AG04449 (cell line): Measurements from ENCODE around the gene CST7.
"Not testable (repeated sequence)": the region's sequence is repeated elsewhere in the genome, so short reads cannot be mapped to it uniquely, and the experiment has no call there.

Source experiments
- CTCF ChIA-PET: fragments of 350-600 bp; formaldehyde crosslinking; extraction: SDS; loops from one replicate; lab custom pipeline; 2021; ENCODE audit warnings: antibody characterized with exemption; lab: Yijun Ruan, JAX
- POLR2A ChIA-PET: fragments of 400-600, 350-600 bp; formaldehyde crosslinking; extraction: SDS; loops from one replicate; lab custom pipeline; 2020; ENCODE audit warnings: antibody characterized with exemption, inconsistent platforms; lab: Yijun Ruan, JAX
- DNase-seq: peaks from one replicate; pipeline ENCODE4 v3.0.0-alpha.2; 2010; ENCODE audit warnings: low read depth, low spot score
- H3K4me3 ChIP-seq: 2 replicates; pipeline ENCODE4 v1.5.1; 2011; ENCODE audit warnings: low read depth, mild to moderate bottlenecking, control low read depth, low read length
- TF ChIP-seq, protein P1 (sequence below): IDR thresholded peaks from one replicate; pipeline ENCODE4 v1.5.1; 2011; ENCODE audit warnings: mild to moderate bottlenecking, moderate library complexity, low read length, control low read depth, inconsistent platforms; ENCODE audit not compliant: insufficient read depth; ENCODE audit errors: missing control alignments

The CST7 gene

DNA sequence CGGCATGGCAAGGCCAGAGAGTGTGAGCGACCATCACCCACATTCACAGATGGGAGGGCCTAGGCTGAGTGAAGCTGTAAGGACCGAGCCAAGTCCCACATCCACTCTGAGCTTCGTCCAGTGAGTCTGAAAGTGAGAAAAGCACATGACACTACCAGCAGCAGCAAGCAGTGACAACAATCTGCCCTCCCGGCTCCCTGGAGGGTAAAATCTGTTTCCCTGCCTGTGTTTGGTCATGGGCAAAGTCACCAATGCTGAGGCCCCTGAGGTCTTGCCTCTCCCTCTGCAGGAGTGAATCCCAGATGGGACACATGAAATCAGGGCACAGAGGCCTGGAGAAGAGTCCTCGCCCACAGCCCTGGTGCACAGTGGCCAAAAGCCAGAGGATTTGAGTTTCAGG is 6.4 kb upstream of the CST7 start:
- H3K4me3 ChIP-seq = no peak overlapping the region

DNA sequence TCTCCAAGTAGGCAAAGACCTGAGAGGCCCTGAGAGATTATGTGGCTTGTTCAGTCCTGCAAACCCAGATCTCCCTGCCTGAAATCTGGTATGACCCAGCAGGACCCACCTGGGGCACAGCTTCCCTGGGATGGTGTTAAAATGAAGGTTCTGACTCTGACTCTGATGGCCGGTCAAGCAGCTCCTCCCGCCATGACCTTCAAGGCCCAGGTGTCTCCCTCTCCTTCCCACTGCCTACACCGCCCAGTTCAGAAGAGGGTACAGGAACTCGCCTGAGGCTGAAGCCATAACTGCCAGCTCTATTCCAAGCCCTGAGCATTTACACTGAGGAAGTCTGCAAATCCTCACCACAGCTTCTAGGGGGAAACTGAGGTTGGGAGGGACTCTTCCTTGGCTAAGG is 5.9 kb upstream of the CST7 start:
- POLR2A ChIA-PET = no interaction called here
- no peak for DNase-seq
- CTCF ChIA-PET = no interaction called here
- no peak overlapping the region for H3K4me3 ChIP-seq
- TF ChIP-seq, protein P1, sequence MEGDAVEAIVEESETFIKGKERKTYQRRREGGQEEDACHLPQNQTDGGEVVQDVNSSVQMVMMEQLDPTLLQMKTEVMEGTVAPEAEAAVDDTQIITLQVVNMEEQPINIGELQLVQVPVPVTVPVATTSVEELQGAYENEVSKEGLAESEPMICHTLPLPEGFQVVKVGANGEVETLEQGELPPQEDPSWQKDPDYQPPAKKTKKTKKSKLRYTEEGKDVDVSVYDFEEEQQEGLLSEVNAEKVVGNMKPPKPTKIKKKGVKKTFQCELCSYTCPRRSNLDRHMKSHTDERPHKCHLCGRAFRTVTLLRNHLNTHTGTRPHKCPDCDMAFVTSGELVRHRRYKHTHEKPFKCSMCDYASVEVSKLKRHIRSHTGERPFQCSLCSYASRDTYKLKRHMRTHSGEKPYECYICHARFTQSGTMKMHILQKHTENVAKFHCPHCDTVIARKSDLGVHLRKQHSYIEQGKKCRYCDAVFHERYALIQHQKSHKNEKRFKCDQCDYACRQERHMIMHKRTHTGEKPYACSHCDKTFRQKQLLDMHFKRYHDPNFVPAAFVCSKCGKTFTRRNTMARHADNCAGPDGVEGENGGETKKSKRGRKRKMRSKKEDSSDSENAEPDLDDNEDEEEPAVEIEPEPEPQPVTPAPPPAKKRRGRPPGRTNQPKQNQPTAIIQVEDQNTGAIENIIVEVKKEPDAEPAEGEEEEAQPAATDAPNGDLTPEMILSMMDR = no peak

More for the DNA sequence above, 6.4 kb upstream of the CST7 start:
- DNase-seq = no peak
- TF ChIP-seq, protein P1 = no peak
- ChIA-PET POLR2A (no interaction called here), CTCF (no interaction called here)

DNA sequence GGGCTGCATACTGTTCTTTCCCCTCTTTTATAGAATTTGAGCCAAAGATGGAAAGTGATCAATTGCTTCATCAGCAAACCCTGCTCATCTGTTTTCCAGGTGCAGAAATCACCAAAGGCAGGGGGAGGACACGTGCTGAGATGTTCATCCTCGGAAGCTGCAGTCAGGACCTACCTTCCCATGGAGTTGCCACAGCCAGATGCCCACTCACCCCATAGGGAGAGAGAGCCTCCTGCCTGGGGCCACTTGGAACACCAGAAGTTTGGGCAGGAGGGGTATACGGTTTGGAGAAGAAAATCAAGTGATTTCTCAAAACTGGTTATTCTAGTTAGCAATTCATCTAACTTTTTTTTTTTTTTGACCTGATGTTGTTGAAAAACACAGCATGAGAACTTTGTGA is 5.3 kb upstream of the CST7 start:
- CTCF ChIA-PET = no interaction called here
- TF ChIP-seq, protein P1 = no peak
- H3K4me3 ChIP-seq = no peak overlapping the region
- POLR2A ChIA-PET = no interaction called here
- DNase-seq = no peak

DNA sequence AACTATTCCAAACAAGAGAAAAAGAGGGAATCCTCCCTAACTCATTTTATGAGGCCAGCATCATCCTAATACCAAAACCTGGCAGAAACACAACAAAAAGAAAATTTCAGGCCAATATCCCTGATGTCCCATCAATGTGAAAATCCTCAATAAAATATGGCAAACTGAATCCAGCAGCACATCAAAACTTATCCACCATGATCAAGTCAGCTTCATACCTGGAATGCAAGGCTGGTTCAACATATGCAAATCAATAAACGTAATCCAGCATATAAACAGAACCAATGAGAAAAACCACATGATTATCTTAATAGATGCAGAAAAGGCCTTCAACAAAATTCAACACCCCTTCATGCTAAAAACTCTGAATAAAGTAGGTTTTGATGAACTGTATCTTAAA is 2.7 kb upstream of the CST7 start:
- CTCF ChIA-PET, POLR2A ChIA-PET, H3K4me3 ChIP-seq, DNase-seq: not testable (repeated sequence)

DNA sequence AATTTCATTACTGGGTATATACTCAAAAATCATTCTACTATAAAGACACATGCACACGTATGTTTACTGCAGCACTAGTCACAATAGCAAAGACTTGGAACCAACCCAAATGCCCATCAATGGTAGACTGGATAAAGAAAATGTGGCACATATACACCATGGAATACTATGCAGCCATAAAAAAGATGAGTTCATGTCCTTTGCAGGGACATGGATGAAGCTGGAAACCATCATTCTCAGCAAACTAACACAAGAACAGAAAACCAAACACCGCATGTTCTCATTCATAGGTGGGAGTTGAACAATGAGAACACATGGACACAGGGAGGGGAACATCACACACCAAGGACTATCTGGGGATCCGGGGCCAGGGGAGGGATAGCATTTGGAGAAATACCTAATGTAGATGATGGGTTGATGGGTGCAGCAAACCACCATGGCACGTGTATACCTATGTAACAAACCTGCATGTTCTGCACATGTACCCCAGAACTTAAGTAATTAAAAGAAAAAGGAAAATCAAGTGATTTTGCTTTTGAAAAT is 602 bp upstream of the CST7 start:
- CTCF ChIA-PET, POLR2A ChIA-PET, H3K4me3 ChIP-seq, DNase-seq: not testable (repeated sequence)

DNA sequence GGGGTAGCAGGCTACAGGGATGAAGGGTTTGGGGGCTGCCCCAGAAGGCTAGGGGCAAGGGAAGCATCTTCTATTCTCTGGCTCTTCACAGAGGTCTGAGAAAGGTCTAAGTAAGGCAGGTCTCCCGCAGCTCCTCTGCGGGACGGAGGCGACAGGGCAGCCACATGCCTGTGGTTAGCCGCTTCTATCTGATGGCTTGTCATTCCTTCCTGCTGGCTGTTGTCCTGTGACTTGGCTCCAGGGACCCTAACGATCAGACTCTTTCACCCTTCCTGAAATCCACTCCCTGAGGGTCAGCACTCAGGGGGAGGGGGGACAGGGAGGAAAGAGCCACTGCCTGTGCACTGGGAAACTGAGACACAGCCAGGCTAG is 673 bp downstream of the CST7 start:
- no peak overlapping the region for H3K4me3 ChIP-seq
- DNase-seq = no peak
- ChIA-PET POLR2A (interaction anchor here (0.6 kb wide), 1 partner anchor 51 kb away, joined by 3 read pairs; no protein-coding TSS in a partner anchor), CTCF (no interaction called here)
- TF ChIP-seq, protein P1 = no peak

DNA sequence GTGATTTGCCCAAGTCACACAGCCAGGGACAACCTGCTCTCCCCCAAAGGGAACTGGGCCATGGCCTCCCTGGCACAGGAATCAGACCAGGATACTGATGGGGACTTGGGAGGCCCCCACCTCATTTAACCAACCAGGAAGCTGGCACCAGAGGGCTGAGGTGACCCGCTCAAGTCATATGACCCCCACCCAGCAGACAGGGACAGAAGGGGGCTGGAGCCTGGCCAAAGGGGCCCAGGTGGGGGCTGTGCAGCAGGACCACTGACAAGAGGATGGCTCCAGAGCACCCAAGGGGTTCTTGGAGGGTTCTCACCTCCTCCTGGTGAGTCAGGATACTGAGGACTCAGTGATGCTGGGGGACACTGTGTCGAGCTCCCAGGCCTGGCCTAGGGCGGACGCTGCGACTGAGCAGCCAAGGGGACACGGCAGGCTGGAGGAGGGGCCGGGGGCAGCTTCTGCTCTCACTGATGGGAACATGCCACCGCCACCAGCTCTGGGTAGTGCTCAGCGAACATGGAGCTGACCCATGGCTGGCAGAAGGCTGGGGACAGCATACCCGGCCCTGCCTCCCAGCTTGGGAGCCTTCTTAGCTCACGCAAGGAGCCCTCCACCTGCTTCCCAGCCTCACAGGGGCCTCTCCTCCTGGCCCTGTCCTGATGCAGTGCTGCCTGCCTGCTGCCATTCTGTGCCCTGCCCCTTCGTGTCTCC is 1.2 kb downstream of the CST7 start:
- TF ChIP-seq, protein P1 = no peak
- CTCF ChIA-PET = no interaction called here
- H3K4me3 ChIP-seq = no peak overlapping the region
- no peak for DNase-seq
- POLR2A ChIA-PET = interaction anchor here (0.6 kb wide), 1 partner anchor 52 kb away, joined by 3 read pairs; no protein-coding TSS in a partner anchor
